Endothelial cell (in vitro differentiated cells): ENCODE results near the gene OR5AR1. TPM values are rescaled to one million over a fixed set of nuclear protein-coding genes. Genes with fewer than 3 reads are reported as not detected.
"Not testable (repeated sequence)": the region's sequence is repeated elsewhere in the genome, so short reads cannot be mapped to it uniquely, and the experiment has no call there.

Experiments used
- DNase-seq: peaks from one replicate; pipeline ENCODE4 v3.0.0; 2021; ENCODE audit warnings: low spot score
- H3K27ac Mint-ChIP-seq: one replicate; pipeline ENCODE4 v1.8.0; 2021; ENCODE audit warnings: mixed read lengths, inconsistent platforms; ENCODE audit not compliant: unreplicated experiment
- H3K27me3 Mint-ChIP-seq: one replicate; pipeline ENCODE4 v1.8.0; 2021; ENCODE audit warnings: mild to moderate bottlenecking, moderate library complexity, mixed read lengths, inconsistent platforms; ENCODE audit not compliant: unreplicated experiment
- H3K36me3 Mint-ChIP-seq: one replicate; pipeline ENCODE4 v1.8.0; 2021; ENCODE audit warnings: mild to moderate bottlenecking, low read depth, mixed read lengths, inconsistent platforms; ENCODE audit not compliant: unreplicated experiment
- H3K4me1 Mint-ChIP-seq: one replicate; pipeline ENCODE4 v1.8.0; 2021; ENCODE audit warnings: mild to moderate bottlenecking, mixed read lengths, inconsistent platforms; ENCODE audit not compliant: unreplicated experiment
- H3K4me3 Mint-ChIP-seq: one replicate; pipeline ENCODE4 v1.8.0; 2021; ENCODE audit warnings: mild to moderate bottlenecking, mixed read lengths, inconsistent platforms; ENCODE audit not compliant: unreplicated experiment
- H3K9me3 Mint-ChIP-seq: one replicate; pipeline ENCODE4 v1.8.0; 2021; ENCODE audit warnings: mixed read lengths, inconsistent platforms; ENCODE audit not compliant: unreplicated experiment
- CTCF ChIP-seq: fragments of 200-600 bp; sonication (generic); IDR thresholded peaks from one replicate; pipeline ENCODE4 v1.5.0; 2021; ENCODE audit warnings: antibody characterized with exemption; ENCODE audit not compliant: unreplicated experiment
- total RNA-seq: library from RNA; stranded (reverse); fragmentation: NEBNext Ultra II Directional; extraction: Animal tissue kit (Norgen Biotek cat#: 25700); gene quantifications from one replicate; pipeline ENCODE4 v1.2.1, GENCODE V29; 2021; ENCODE audit not compliant: unreplicated experiment

OR5AR1 gene
- total RNA-seq, 1 donor from 2014 or later, result not detected

GRCh38 chr11:56637500-56637899, 26.0 kb upstream of the OR5AR1 start:
- Mint-ChIP-seq H3K36me3 (no peaks in the 10 kb centered on the region), H3K27me3 (no peaks in the 10 kb centered on the region), H3K4me1 (no peaks in the 10 kb centered on the region), H3K9me3 (no peaks in the 10 kb centered on the region), H3K4me3 (no peak overlapping the region), H3K27ac (no peak overlapping the region)
- no peak for TF ChIP-seq CTCF
- DNase-seq, result no peak

- H3K4me1 Mint-ChIP-seq, result no peaks in the 10 kb centered on the region
- H3K36me3 Mint-ChIP-seq, result no peaks in the 10 kb centered on the region
- H3K9me3 Mint-ChIP-seq, result no peaks in the 10 kb centered on the region
- H3K27me3 Mint-ChIP-seq, result peaks cover 4% of the 10 kb centered on the region
- no peak within 1 kb of the TSS for H3K4me3 Mint-ChIP-seq
- no peak within 1 kb of the TSS for H3K27ac Mint-ChIP-seq
- DNase-seq, result no peak
- no peak for TF ChIP-seq CTCF
Observed at GRCh38 chr11:56642339-56642738, 21.1 kb upstream of the OR5AR1 start, which contains the start of gene OR5AP2. Gene OR5AP2 (minus strand): TSS chr11:56642439. CDS start chr11:56642439, 0 bp downstream.

- no peaks in the 10 kb centered on the region for H3K4me1 Mint-ChIP-seq
- no peaks in the 10 kb centered on the region for H3K27me3 Mint-ChIP-seq
- DNase-seq, result no peak
- no peaks in the 10 kb centered on the region for H3K36me3 Mint-ChIP-seq
- no peak overlapping the region for H3K27ac Mint-ChIP-seq
- peaks cover 4% of the 10 kb centered on the region for H3K9me3 Mint-ChIP-seq
- no peak overlapping the region for H3K4me3 Mint-ChIP-seq
- no peak for TF ChIP-seq CTCF
Observed at GRCh38 chr11:56659755-56660154, 3.7 kb upstream of the OR5AR1 start.

GRCh38 chr11:56670984-56671383, 7.5 kb downstream of the OR5AR1 start:
- H3K27me3 Mint-ChIP-seq, result no peaks in the 10 kb centered on the region
- H3K4me3 Mint-ChIP-seq, result no peak overlapping the region
- H3K4me1 Mint-ChIP-seq, result no peaks in the 10 kb centered on the region
- no peak overlapping the region for H3K27ac Mint-ChIP-seq
- DNase-seq, result no peak
- no peak for TF ChIP-seq CTCF
- no peaks in the 10 kb centered on the region for H3K9me3 Mint-ChIP-seq
- H3K36me3 Mint-ChIP-seq, result no peaks in the 10 kb centered on the region

- no peaks in the 10 kb centered on the region for H3K4me1 Mint-ChIP-seq
- H3K27me3 Mint-ChIP-seq, result no peaks in the 10 kb centered on the region
- H3K27ac Mint-ChIP-seq, result no peak overlapping the region
- no peak overlapping the region for H3K4me3 Mint-ChIP-seq
- H3K36me3 Mint-ChIP-seq, result no peaks in the 10 kb centered on the region
- TF ChIP-seq CTCF, result no peak
- H3K9me3 Mint-ChIP-seq, result no peaks in the 10 kb centered on the region
- no peak for DNase-seq
Observed at GRCh38 chr11:56688554-56689100, 25.1 kb downstream of the OR5AR1 start.

- not testable (repeated sequence) for H3K27ac Mint-ChIP-seq, H3K27me3 Mint-ChIP-seq, H3K36me3 Mint-ChIP-seq, H3K9me3 Mint-ChIP-seq, DNase-seq, H3K4me1 Mint-ChIP-seq, H3K4me3 Mint-ChIP-seq
Observed at GRCh38 chr11:56691179-56691578, 27.7 kb downstream of the OR5AR1 start.
